Anterior cingulate cortex (tissue), 58 donors: ENCODE data around the gene KANK3.
A peak's percentile ranks its signal among the peaks of the same experiment; 100 is the strongest.
"Not testable (repeated sequence)": the region's sequence is repeated elsewhere in the genome, so short reads cannot be mapped to it uniquely, and the experiment has no call there.

Experiments used
- DNase-seq, 58 donors: peaks; one replicate each; lab custom pipeline; 2025; lab: John Stamatoyannopoulos, UW

KANK3 gene

DNA sequence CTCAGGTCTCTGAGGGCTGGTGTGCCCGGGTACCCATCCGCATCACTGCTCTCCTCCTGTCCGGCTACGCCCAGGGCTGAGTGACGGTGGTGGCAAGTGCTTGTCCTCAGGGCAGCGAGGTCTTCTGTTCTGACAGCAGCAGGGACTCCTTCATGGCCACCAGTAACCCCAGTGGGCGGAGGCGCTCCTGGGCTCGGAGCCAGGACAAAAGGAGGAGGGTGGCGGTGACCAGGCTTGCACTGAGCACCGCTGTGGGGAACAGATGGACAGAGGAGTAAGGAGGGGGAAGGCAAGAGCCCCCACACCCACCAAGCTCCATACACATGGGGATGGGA lies 40.7 kb downstream of the KANK3 start:
- peak in 2 of 58 donors; percentile 5 to 15 for DNase-seq

DNA sequence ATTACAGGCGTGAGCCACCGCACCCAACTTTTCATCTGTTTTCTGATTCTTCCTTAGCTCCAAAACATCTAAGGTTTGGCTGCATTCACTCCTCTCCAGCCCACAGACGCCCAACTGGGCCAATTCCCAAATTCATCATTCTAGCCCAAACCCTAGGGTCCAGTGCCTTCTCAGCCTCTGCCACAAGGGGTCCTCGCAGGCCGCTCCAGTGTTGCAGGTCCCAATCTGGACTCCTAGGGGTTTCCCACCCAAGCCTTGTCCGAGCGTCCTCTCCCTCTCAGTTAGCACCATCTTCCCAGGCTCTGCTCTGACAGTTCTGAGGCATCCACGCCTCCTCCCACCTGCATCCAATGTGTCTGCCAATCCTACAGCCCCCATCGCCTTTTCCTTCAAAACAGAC lies 51.7 kb downstream of the KANK3 start:
- not testable (repeated sequence) for DNase-seq

DNA sequence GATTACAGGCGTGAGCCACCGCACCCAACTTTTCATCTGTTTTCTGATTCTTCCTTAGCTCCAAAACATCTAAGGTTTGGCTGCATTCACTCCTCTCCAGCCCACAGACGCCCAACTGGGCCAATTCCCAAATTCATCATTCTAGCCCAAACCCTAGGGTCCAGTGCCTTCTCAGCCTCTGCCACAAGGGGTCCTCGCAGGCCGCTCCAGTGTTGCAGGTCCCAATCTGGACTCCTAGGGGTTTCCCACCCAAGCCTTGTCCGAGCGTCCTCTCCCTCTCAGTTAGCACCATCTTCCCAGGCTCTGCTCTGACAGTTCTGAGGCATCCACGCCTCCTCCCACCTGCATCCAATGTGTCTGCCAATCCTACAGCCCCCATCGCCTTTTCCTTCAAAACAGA lies 66.6 kb downstream of the KANK3 start:
- DNase-seq: not testable (repeated sequence)
